Gastrocnemius medialis (tissue), 4 donors: ENCODE data around the gene LRRC8C. TPM values are rescaled to one million over a fixed set of nuclear protein-coding genes. Genes with fewer than 3 reads are reported as not detected.

ENCODE experiments used
- ATAC-seq, 2 donors: fragments of 150-250 bp; one replicate each; pipeline ENCODE4 v1.9.1; 2016
- DNase-seq, 2 donors: peaks; one replicate each; pipeline ENCODE4 v3.0.0-alpha.2; 2019
- H3K27ac ChIP-seq, 4 donors: fragments of 200-600 bp; sonication (generic); 1 replicate in 1 of 4; 2 replicates in 3 of 4; pipeline ENCODE4 v1.5.1; 2016 to 2018; ENCODE audit warnings: mild to moderate bottlenecking in 2 of 4, moderate library complexity in 1 of 4
- H3K27me3 ChIP-seq, 3 donors: fragments of 200-600 bp; sonication (generic) in 2 of 3; 1 replicate in 1 of 3; 2 replicates in 2 of 3; pipeline versions ENCODE4 v1.5.1 to v1.6.0; 2016 to 2019; ENCODE audit warnings: mild to moderate bottlenecking in 1 of 3, moderate library complexity in 1 of 3
- H3K36me3 ChIP-seq, 2 donors: fragments of 200-600 bp; sonication (generic) in 1 of 2; one replicate each; pipeline ENCODE4 v1.5.1; 2017 to 2018
- H3K4me1 ChIP-seq, 2 donors: fragments of 200-600 bp; sonication (generic) in 1 of 2; one replicate each; pipeline ENCODE4 v1.5.1; 2016 to 2017; ENCODE audit warnings: mild to moderate bottlenecking in 2 of 2
- H3K4me3 ChIP-seq, 4 donors: fragments of 200-600 bp; sonication (generic) in 3 of 4; 1 replicate in 1 of 4; 2 replicates in 3 of 4; pipeline ENCODE4 v1.5.1; 2016 to 2019; ENCODE audit warnings: mild to moderate bottlenecking in 2 of 4
- H3K9me3 ChIP-seq, 3 donors: fragments of 200-600 bp; sonication (generic) in 2 of 3; 1 replicate in 1 of 3; 2 replicates in 2 of 3; pipeline ENCODE4 v1.5.1; 2016 to 2019
- CTCF ChIP-seq, 5 experiments: fragments of 450-650 bp in 3 of 5; fragments of 200-600 bp in 2 of 5; sonication (generic) in 2 of 5; IDR thresholded peaks in 4 of 5; conservative IDR thresholded peaks in 1 of 5; 1 replicate in 4 of 5; 2 replicates in 1 of 5; pipeline ENCODE4 v1.5.1; 2016 to 2019; ENCODE audit warnings: antibody characterized with exemption in 5 of 5, mild to moderate bottlenecking in 3 of 5, moderate library complexity in 3 of 5
- POLR2A ChIP-seq, 2 donors: fragments of 450-650 bp; IDR thresholded peaks; one replicate each; pipeline ENCODE4 v1.6.1; 2017; ENCODE audit warnings: antibody characterized with exemption in 2 of 2, mild to moderate bottlenecking in 2 of 2, moderate library complexity in 2 of 2
- in situ Hi-C, 4 donors: fragments of 200-750 bp; cut with MboI; loops; one replicate each; pipeline versions ENCODE4 v1.15.0 to v1.8.0; 2017; ENCODE audit warnings: low sequenced_read_pairs in 4 of 4
- intact Hi-C: fragments of 100-400 bp; cut with DNase I; formaldehyde crosslinking; loops from one replicate; pipeline ENCODE4 v1.15.1; 2023; ENCODE audit warnings: low total_unique reads
- total RNA-seq, 4 donors: library from RNA; depleted of rRNA; stranded (reverse); fragments of >200 nt; gene quantifications; one replicate each; pipeline versions ENCODE4 v1.1.0 to v1.2.3, GENCODE V29; 2016

The LRRC8C gene
- total RNA-seq, 4 donors from 2014 or later, result 2.9 to 5.8 (median 4.1) TPM

- no peak overlapping the region for H3K4me3 ChIP-seq
- H3K27ac ChIP-seq, result no peak overlapping the region
- ATAC-seq, result no peak
- TF ChIP-seq CTCF (IDR thresholded peaks at IDR 0.05 in 4 of 5, conservative IDR thresholded peaks at IDR 0.05 in 1 of 5), result no peak
- TF ChIP-seq POLR2A (IDR thresholded peaks at IDR 0.05), result no peak
- intact Hi-C loops (no loop called here), in situ Hi-C loops (no loop called here)
- DNase-seq, result no peak
- H3K27me3 ChIP-seq, result no peaks in the 10 kb centered on the region
- no peaks in the 10 kb centered on the region for H3K36me3 ChIP-seq
- H3K4me1 ChIP-seq, result no peaks in the 10 kb centered on the region
- no peaks in the 10 kb centered on the region for H3K9me3 ChIP-seq
These were observed 53.6 kb downstream of the LRRC8C start for GRCh38 chr1:89686520-89686919.

GRCh38 chr1:89687254-89687653, 54.3 kb downstream of the LRRC8C start:
- intact Hi-C loops, result no loop called here
- Histone ChIP-seq H3K27ac (no peak overlapping the region), H3K4me3 (no peak overlapping the region), H3K4me1 (peaks cover 0 to 2% of the 10 kb centered on the region in 2 donors), H3K9me3 (no peaks in the 10 kb centered on the region), H3K36me3 (no peaks in the 10 kb centered on the region), H3K27me3 (no peaks in the 10 kb centered on the region)
- DNase-seq (no peak), ATAC-seq (no peak)
- no peak for TF ChIP-seq CTCF (IDR thresholded peaks at IDR 0.05 in 4 of 5, conservative IDR thresholded peaks at IDR 0.05 in 1 of 5)
- TF ChIP-seq POLR2A (IDR thresholded peaks at IDR 0.05), result no peak
- in situ Hi-C loops, result no loop called here

GRCh38 chr1:89688607-89689006, 55.7 kb downstream of the LRRC8C start:
- ATAC-seq, result no peak
- DNase-seq, result no peak
- intact Hi-C loops, result no loop called here
- no peak for TF ChIP-seq CTCF (IDR thresholded peaks at IDR 0.05 in 4 of 5, conservative IDR thresholded peaks at IDR 0.05 in 1 of 5)
- TF ChIP-seq POLR2A (IDR thresholded peaks at IDR 0.05), result no peak
- H3K27me3 ChIP-seq, result no peaks in the 10 kb centered on the region
- H3K27ac ChIP-seq, result no peak overlapping the region
- in situ Hi-C loops, result no loop called here
- no peaks in the 10 kb centered on the region for H3K9me3 ChIP-seq
- no peak overlapping the region for H3K4me3 ChIP-seq
- H3K36me3 ChIP-seq, result no peaks in the 10 kb centered on the region
- H3K4me1 ChIP-seq, result peaks cover 0 to 11% of the 10 kb centered on the region in 2 donors

GRCh38 chr1:89689234-89689633, 56.3 kb downstream of the LRRC8C start:
- Histone ChIP-seq H3K4me3 (no peak overlapping the region), H3K36me3 (no peaks in the 10 kb centered on the region), H3K27ac (no peak overlapping the region), H3K27me3 (no peaks in the 10 kb centered on the region), H3K4me1 (peaks cover 0 to 14% of the 10 kb centered on the region in 2 donors), H3K9me3 (no peaks in the 10 kb centered on the region)
- intact Hi-C loops, result no loop called here
- no peak for DNase-seq
- no peak for ATAC-seq
- in situ Hi-C loops, result no loop called here
- TF ChIP-seq CTCF (IDR thresholded peaks at IDR 0.05 in 4 of 5, conservative IDR thresholded peaks at IDR 0.05 in 1 of 5) (no peak), POLR2A (IDR thresholded peaks at IDR 0.05) (no peak)

- intact Hi-C loops (loop anchor here (10.0 kb wide), 1 partner anchor 64 kb away; no protein-coding TSS in a partner anchor), in situ Hi-C loops (no loop called here)
- H3K9me3 ChIP-seq, result no peaks in the 10 kb centered on the region
- DNase-seq (no peak), ATAC-seq (no peak)
- H3K4me3 ChIP-seq, result no peak overlapping the region
- TF ChIP-seq POLR2A (IDR thresholded peaks at IDR 0.05) (no peak), CTCF (IDR thresholded peaks at IDR 0.05 in 4 of 5, conservative IDR thresholded peaks at IDR 0.05 in 1 of 5) (no peak)
- H3K27me3 ChIP-seq, result no peaks in the 10 kb centered on the region
- peaks cover 4 to 25% of the 10 kb centered on the region in 2 donors for H3K4me1 ChIP-seq
- H3K27ac ChIP-seq, result peak overlapping the region in 2 of 4 donors; percentile 33 to 56
- H3K36me3 ChIP-seq, result no peaks in the 10 kb centered on the region
These were observed 57.7 kb downstream of the LRRC8C start for GRCh38 chr1:89690595-89690994.
